Colonic mucosa (tissue), 4 donors: ENCODE results near the gene SMIM35. TPM values are rescaled to one million over a fixed set of nuclear protein-coding genes. Genes with fewer than 3 reads are reported as not detected.
A peak's percentile ranks its signal among the peaks of the same experiment; 100 is the strongest.
"Not testable (repeated sequence)": the region's sequence is repeated elsewhere in the genome, so short reads cannot be mapped to it uniquely, and the experiment has no call there.

Experiments used
- DNase-seq: peaks from one replicate; pipeline ENCODE4 v3.0.0-alpha.2; 2020
- H3K27ac ChIP-seq: fragments of 200-600 bp; one replicate; pipeline ENCODE4 v1.8.0; 2021
- H3K27me3 ChIP-seq: fragments of 200-600 bp; one replicate; pipeline ENCODE4 v1.8.0; 2021
- H3K36me3 ChIP-seq: fragments of 200-600 bp; one replicate; pipeline ENCODE4 v1.8.0; 2021
- H3K4me1 ChIP-seq: fragments of 200-600 bp; one replicate; pipeline ENCODE4 v1.8.0; 2021; ENCODE audit warnings: mild to moderate bottlenecking
- H3K4me3 ChIP-seq: fragments of 200-600 bp; one replicate; pipeline ENCODE4 v1.8.0; 2021
- H3K9ac ChIP-seq, 2 donors: one replicate each; pipeline ENCODE4 v1.7.0; 2013; ENCODE audit warnings: control low read depth in 2 of 2, low read depth in 2 of 2, low read length in 2 of 2
- H3K9me3 ChIP-seq: fragments of 200-600 bp; one replicate; pipeline ENCODE4 v1.8.0; 2021
- CTCF ChIP-seq: fragments of 200-600 bp; IDR thresholded peaks from one replicate; pipeline ENCODE4 v1.8.0; 2022; ENCODE audit warnings: antibody characterized with exemption, mild to moderate bottlenecking
- intact Hi-C: fragments of 100-400 bp; cut with DNase I; formaldehyde crosslinking; loops from one replicate; pipeline ENCODE4 v1.14.1; 2022
- total RNA-seq, 2 donors: library from RNA; stranded (reverse); fragmentation: NEBNext Ultra II Directional in 1 of 2; extraction: Animal tissue kit (Norgen Biotek cat#: 25700) in 1 of 2; gene quantifications; one replicate each; pipeline ENCODE4 v1.2.1, GENCODE V29; 2021
- donor health status: healthy.
- donor health status: DM: no; HTN: no; CAD: no.
- donor health status: DM: no; HTN: no; CAD: no.

SMIM35 gene
- total RNA-seq, 2 donors from 2014 or later = not detected

GRCh38 chr11:118064956-118065355 is 21.8 kb downstream of the SMIM35 start:
- Histone ChIP-seq H3K9ac (peak overlapping the region in 1 of 2 donors; percentile 35), H3K27me3 (no peaks in the 10 kb centered on the region), H3K4me1 (no peaks in the 10 kb centered on the region), H3K4me3 (no peak overlapping the region), H3K27ac (no peak overlapping the region), H3K36me3 (no peaks in the 10 kb centered on the region), H3K9me3 (no peaks in the 10 kb centered on the region)
- no peak for DNase-seq
- intact Hi-C loops = no loop called here
- TF ChIP-seq CTCF = no peak

GRCh38 chr11:118062631-118063030 is 24.1 kb downstream of the SMIM35 start:
- H3K4me1 ChIP-seq, H3K4me3 ChIP-seq, H3K27ac ChIP-seq, intact Hi-C loops, H3K9me3 ChIP-seq, H3K36me3 ChIP-seq, H3K27me3 ChIP-seq, DNase-seq, H3K9ac ChIP-seq: not testable (repeated sequence)

- H3K4me1 ChIP-seq, DNase-seq, intact Hi-C loops, H3K36me3 ChIP-seq, H3K27ac ChIP-seq, H3K27me3 ChIP-seq, H3K9ac ChIP-seq, H3K9me3 ChIP-seq, H3K4me3 ChIP-seq: not testable (repeated sequence)
These were observed 24.6 kb downstream of the SMIM35 start for GRCh38 chr11:118062181-118062580.

GRCh38 chr11:118061586-118062125 is 25.1 kb downstream of the SMIM35 start:
- Histone ChIP-seq H3K9me3 (no peaks in the 10 kb centered on the region), H3K4me1 (no peaks in the 10 kb centered on the region), H3K9ac (no peak overlapping the region), H3K27me3 (no peaks in the 10 kb centered on the region), H3K36me3 (no peaks in the 10 kb centered on the region), H3K27ac (no peak overlapping the region), H3K4me3 (no peak overlapping the region)
- intact Hi-C loops = no loop called here
- DNase-seq = no peak
- no peak for TF ChIP-seq CTCF

- DNase-seq = no peak
These were observed 25.9 kb downstream of the SMIM35 start for GRCh38 chr11:118060869-118061268.

GRCh38 chr11:118060081-118060661 is 26.6 kb downstream of the SMIM35 start:
- DNase-seq = no peak
- intact Hi-C loops = no loop called here
- no peaks in the 10 kb centered on the region for H3K36me3 ChIP-seq
- no peaks in the 10 kb centered on the region for H3K4me1 ChIP-seq
- no peak overlapping the region for H3K4me3 ChIP-seq
- TF ChIP-seq CTCF = no peak
- H3K9me3 ChIP-seq = no peaks in the 10 kb centered on the region
- H3K9ac ChIP-seq = no peak overlapping the region
- no peak overlapping the region for H3K27ac ChIP-seq
- no peaks in the 10 kb centered on the region for H3K27me3 ChIP-seq

More at GRCh38 chr11:118060869-118061268, 25.9 kb downstream of the SMIM35 start:
- Histone ChIP-seq H3K4me1 (no peaks in the 10 kb centered on the region), H3K9ac (no peak overlapping the region), H3K9me3 (no peaks in the 10 kb centered on the region), H3K27me3 (no peaks in the 10 kb centered on the region), H3K36me3 (no peaks in the 10 kb centered on the region), H3K27ac (no peak overlapping the region), H3K4me3 (no peak overlapping the region)
- no peak for TF ChIP-seq CTCF
- intact Hi-C loops = no loop called here
